Measurements from ENCODE around the gene UBE2F.
"Not testable (repeated sequence)": the region's sequence is repeated elsewhere in the genome, so short reads cannot be mapped to it uniquely, and the experiment has no call there.

UBE2F gene

GRCh38 chr2:238022594-238023157 lies 55.9 kb downstream of the UBE2F start:
- DNase-seq, result no peak

DNA sequence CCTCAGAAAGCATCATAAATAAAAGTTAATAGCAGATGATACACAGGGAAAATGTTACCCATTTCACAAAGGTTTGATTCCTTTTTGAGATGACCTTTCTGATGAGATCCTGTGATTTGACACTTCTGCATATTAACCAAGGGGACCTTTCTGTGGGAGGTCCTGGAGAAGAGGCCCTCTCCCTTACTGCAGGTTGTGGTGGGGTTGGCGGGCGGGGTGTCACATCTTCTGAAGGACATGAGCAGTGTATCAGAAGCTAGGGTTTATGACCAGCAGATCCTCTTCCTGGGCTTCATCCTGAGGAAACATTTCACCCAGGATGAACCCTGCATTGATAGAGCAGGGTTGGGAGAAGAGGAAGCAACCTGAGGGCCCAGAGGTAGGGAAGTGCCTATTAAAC lies 56.8 kb downstream of the UBE2F start:
- no peak for DNase-seq

GRCh38 chr2:238024986-238025385 lies 58.2 kb downstream of the UBE2F start:
- no peak for DNase-seq

GRCh38 chr2:238025741-238026360 lies 59.0 kb downstream of the UBE2F start:
- no peak for DNase-seq

DNA sequence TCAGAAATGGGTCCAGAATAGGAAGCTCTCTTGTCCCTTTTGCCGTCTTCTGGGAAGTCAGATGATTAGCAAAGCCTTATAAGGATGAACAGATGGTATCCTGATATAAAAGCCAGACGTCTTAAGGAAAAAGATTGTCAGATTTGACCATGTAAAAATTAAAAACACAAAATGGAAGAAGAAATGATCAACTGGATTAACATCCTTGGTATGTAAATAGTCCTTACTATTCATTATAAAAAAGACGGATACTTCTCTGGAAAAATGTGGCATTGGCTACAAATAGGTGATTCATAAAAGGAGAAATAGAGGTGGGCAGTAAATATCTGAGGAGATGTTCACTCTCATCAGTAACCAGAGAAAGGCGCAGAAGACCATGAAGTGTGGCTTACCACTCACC lies 60.2 kb downstream of the UBE2F start:
- DNase-seq, result no peak

DNA sequence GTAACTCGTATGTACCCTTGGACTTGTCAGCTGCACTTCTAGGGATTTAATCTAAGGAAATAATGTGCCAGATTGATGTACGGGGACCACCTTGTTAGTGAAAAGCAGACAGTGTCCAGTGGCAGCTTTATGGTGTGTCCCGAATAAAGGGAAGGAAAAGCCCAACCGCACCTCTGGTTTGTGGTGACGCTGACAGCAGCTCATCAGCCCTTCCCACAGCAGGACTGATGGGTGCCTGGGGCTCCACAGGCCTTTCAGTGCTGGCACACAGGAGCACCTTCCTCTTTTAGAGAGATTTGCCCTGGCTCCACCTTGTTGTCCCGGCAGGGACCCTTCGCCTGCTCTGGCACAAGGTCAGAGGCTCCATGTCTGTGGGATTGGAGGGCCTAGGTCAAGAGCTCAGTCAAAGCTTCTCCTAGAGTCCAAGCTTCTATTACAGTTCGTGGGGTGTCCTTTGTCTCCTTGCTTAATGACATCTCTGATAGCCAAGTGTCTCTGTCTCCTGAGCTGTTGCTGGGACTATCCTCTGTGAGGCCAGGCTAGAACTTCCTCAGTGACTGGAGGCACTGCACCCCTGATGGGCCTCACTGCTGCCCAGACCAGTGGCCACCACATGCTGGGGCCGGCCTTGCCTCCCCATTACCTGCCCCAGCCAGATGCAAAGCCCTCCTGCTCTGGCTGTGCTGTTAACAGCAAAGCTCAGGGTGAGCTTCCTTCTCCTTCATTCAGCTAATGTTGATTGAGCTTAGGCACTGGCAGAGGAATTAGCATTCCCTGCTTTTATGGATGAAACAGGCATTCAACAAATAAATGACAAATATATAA lies 61.0 kb downstream of the UBE2F start:
- DNase-seq, result no peak

- no peak for DNase-seq
Observed at GRCh38 chr2:238029853-238030252, 63.0 kb downstream of the UBE2F start.

DNA sequence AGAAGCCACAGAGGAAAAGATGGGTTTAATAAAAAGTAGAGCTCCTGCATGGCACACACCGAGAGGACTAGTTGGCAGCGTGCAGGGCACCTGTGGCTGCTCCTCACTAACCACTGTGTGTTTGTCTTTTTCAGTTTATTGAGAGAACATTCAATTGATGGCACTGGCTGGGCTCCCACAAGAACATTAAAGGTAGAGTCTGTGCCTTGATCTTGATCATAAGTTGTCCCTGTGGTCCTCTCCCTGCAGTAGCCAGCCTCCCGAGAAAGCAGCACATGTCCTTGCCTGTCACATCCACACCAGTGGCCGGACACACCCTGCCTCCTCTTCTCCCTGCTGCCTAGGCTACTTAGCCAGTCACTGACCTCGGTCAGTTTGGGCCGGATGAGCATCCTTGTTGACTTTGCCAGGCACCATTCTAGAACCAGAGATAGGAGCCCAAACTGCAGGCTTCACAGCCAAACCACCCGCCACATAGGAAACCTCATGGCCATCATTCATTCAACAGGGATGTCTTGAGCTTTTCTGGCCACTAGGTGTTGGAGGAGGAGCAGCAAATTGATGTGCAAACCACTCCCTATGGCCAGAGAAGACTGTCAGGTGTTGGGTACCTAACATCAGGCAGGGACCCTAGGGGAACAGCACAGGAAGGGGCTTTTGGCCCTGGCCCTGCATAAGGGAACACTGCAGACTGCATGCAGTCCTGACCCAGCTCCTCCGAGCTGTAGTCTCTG lies 63.8 kb downstream of the UBE2F start:
- DNase-seq, result no peak

- no peak for DNase-seq
Observed at GRCh38 chr2:238031751-238032150, 64.9 kb downstream of the UBE2F start.

- no peak for DNase-seq
Observed at GRCh38 chr2:238032755-238033337, 66.0 kb downstream of the UBE2F start.

- DNase-seq, result not testable (repeated sequence)
Observed at GRCh38 chr2:238033991-238034390, 67.2 kb downstream of the UBE2F start.

- DNase-seq, result no peak
Observed at GRCh38 chr2:238038203-238038602, 71.4 kb downstream of the UBE2F start.

- DNase-seq, result no peak
Observed at GRCh38 chr2:238039151-238039550, 72.3 kb downstream of the UBE2F start.

GRCh38 chr2:238039985-238040384 lies 73.2 kb downstream of the UBE2F start:
- no peak for DNase-seq

DNA sequence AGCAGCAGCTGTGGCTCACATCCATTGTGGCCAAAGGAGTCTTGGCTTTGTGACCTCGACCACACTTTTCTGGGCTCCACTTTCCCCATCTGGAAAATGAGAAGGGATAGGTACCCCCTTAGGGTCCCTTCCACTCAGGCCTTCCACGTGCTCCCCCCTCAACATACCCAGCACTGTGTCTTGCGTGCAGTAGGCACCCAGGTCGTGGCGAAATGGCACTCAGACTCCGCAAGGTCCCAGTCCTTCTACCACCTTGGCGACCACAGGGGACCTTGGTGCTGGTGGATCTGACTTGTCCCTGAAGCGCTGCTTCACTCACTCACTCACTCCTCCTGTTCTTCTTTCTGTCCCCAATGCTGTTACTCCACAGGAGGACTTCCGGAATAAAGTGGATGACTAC lies 74.1 kb downstream of the UBE2F start:
- no peak for DNase-seq

GRCh38 chr2:238042090-238042489 lies 75.3 kb downstream of the UBE2F start:
- no peak for DNase-seq

DNA sequence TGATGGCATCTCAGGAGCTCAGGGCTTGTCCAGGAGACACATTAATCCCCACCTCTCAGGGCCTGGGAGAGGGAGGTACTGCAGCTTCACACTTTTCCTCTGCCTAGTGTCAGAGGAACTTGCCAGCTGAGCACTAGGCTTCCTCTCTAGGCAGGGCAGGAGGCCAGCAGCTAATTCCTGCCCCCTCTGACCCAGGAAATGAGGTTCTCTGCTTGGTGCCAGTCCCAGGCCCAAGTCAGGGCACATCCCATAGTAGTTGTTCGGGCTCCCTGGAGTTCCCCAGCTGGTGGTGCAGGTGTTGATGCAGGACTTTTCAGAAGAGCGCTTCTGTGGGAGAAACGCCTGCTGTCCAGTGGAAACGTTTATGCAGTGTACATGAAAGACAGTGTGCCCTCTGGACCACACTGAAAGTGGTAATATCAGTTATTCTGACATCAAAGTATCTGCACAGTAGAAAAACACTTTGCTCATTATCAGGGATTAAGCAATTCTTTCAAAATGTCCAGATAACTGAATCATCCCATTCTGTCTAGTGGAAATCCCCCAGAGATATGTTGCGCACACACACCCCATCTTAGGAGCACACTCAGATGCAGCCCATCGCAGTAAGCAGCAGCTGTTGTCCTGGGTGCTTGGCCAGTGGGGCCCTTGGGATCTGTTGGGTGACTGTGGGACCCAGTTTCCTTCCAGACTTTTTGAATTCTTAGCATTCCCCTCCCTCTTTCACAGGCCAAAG lies 76.2 kb downstream of the UBE2F start:
- no peak for DNase-seq

- no peak for DNase-seq
Observed at GRCh38 chr2:238043851-238044250, 77.0 kb downstream of the UBE2F start.

- no peak for DNase-seq
Observed at GRCh38 chr2:238045575-238045974, 78.8 kb downstream of the UBE2F start.

GRCh38 chr2:238046725-238047270 lies 80.0 kb downstream of the UBE2F start:
- DNase-seq, result no peak

DNA sequence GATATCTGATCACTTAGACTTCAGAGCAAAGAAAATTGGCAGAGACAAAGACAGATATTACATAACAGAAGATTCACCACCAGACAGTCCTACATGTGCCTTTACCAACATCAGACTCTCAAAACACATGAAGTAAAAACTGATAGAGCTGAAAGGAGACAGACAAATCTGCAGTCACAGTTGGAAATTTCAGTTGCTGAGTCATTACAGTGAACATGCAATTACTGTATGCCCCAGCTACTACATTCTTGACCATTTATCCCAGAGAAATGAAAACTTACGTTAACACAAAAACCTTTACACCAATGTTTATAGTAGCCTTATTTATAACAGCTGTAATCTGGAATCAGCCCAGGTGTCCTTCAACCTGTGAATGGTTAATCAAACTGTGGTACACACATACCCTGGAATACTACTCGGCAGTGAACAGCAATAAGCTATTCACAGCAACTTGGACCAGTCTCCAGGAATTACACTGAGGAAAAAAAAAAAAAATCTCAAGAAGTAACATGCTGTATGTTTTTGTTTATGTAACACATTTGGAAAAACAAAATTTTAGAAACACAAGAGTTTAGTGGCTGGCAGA lies 86.5 kb downstream of the UBE2F start:
- no peak for DNase-seq

DNA sequence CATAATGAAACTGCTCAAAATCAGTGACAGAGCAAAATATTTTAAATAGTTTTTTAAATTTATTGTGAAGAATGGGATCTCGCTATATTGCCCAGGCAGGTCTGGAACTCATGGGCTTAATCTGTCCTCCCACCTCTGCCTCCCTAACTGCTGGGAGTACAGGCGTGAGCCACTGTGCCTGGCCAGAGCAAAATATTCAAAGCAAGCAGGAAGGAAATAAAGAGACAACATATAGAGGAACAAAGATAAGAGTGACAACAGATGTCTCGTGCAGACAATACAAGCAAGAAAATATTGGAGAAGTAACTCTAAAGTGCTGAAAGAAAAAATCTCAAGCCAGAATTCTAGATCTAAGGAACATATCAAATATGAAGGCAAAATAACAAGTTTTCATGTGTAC lies 89.0 kb downstream of the UBE2F start:
- DNase-seq, result no peak
